Stimulated activated CD4-positive, alpha-beta T cell treated with anti-CD3 and anti-CD28 coated beads, TNF-alpha, amount 100 ng/mL, for 4 hours (primary cell): Measurements from ENCODE around the gene TAOK3.
A peak's percentile ranks its signal among the peaks of the same experiment; 100 is the strongest.
"Not testable (repeated sequence)": the region's sequence is repeated elsewhere in the genome, so short reads cannot be mapped to it uniquely, and the experiment has no call there.

Experiments used
- DNase-seq, 3 experiments: peaks; one replicate each; pipeline ENCODE4 v3.0.0-alpha.2; 2020; ENCODE audit warnings: low read depth in 3 of 3

TAOK3 gene

GRCh38 chr12:118372541-118373495 lies at the start of gene TAOK3:
TSS of gene TAOK3 (minus strand) at chr12:118372907. CDS start at chr12:118255567, 117,340 bp downstream.
- DNase-seq = peak; percentile 95 to 97 (median 96)

GRCh38 chr12:118420673-118421072 lies 48.0 kb upstream of the TAOK3 start:
- no peak for DNase-seq

GRCh38 chr12:118418385-118419057 lies 45.8 kb upstream of the TAOK3 start:
- DNase-seq = no peak

- DNase-seq = no peak
These were observed 45.2 kb upstream of the TAOK3 start for GRCh38 chr12:118417942-118418341.

GRCh38 chr12:118409834-118410233 lies 37.1 kb upstream of the TAOK3 start:
- no peak for DNase-seq

- not testable (repeated sequence) for DNase-seq
These were observed 35.5 kb upstream of the TAOK3 start for GRCh38 chr12:118408241-118408640.

GRCh38 chr12:118404876-118405521 lies 32.3 kb upstream of the TAOK3 start:
- peak; percentile 2 to 9 (median 7) for DNase-seq

- no peak for DNase-seq
These were observed 29.5 kb upstream of the TAOK3 start for GRCh38 chr12:118402251-118402650.

GRCh38 chr12:118398940-118399339 lies 26.2 kb upstream of the TAOK3 start:
- DNase-seq = no peak

GRCh38 chr12:118398524-118398923 lies 25.8 kb upstream of the TAOK3 start:
- DNase-seq = no peak

- no peak for DNase-seq
These were observed 25.2 kb upstream of the TAOK3 start for GRCh38 chr12:118397708-118398440.

GRCh38 chr12:118391836-118392235 lies 19.1 kb upstream of the TAOK3 start:
- no peak for DNase-seq

GRCh38 chr12:118391424-118391823 lies 18.7 kb upstream of the TAOK3 start:
- no peak for DNase-seq

- DNase-seq = peak; percentile 55 to 61 (median 59)
These were observed 5.3 kb upstream of the TAOK3 start for GRCh38 chr12:118377884-118378470.

GRCh38 chr12:118377021-118377883 lies 4.5 kb upstream of the TAOK3 start:
- no peak for DNase-seq

- DNase-seq = peak; percentile 90 to 95 (median 91)
These were observed 3.6 kb upstream of the TAOK3 start, which contains the start of gene SUDS3 for GRCh38 chr12:118376089-118377020. TSS of gene SUDS3 (plus strand) at chr12:118376555. CDS start at chr12:118376692, 137 bp downstream.

GRCh38 chr12:118375348-118375747 lies 2.6 kb upstream of the TAOK3 start:
- no peak for DNase-seq

GRCh38 chr12:118374909-118375308 lies 2.2 kb upstream of the TAOK3 start:
- DNase-seq = no peak
